Measurements from ENCODE around the gene MLXIP. TPM values are rescaled to one million over a fixed set of nuclear protein-coding genes. Genes with fewer than 3 reads are reported as not detected.
A peak's percentile ranks its signal among the peaks of the same experiment; 100 is the strongest.
"Not testable (repeated sequence)": the region's sequence is repeated elsewhere in the genome, so short reads cannot be mapped to it uniquely, and the experiment has no call there.

Gene MLXIP
- polyA plus RNA-seq, 4 donors: 28.4 to 35.4 (median 31.3) TPM

GRCh38 chr12:122171399-122171798 is 92.8 kb downstream of the MLXIP start:
- DNase-seq (ENCODE audit: low read depth in 4 of 4, low spot score in 3 of 4): no peak

- DNase-seq (ENCODE audit: low read depth in 4 of 4, low spot score in 3 of 4): no peak
Measured at GRCh38 chr12:122172262-122172939, 93.8 kb downstream of the MLXIP start.

DNA sequence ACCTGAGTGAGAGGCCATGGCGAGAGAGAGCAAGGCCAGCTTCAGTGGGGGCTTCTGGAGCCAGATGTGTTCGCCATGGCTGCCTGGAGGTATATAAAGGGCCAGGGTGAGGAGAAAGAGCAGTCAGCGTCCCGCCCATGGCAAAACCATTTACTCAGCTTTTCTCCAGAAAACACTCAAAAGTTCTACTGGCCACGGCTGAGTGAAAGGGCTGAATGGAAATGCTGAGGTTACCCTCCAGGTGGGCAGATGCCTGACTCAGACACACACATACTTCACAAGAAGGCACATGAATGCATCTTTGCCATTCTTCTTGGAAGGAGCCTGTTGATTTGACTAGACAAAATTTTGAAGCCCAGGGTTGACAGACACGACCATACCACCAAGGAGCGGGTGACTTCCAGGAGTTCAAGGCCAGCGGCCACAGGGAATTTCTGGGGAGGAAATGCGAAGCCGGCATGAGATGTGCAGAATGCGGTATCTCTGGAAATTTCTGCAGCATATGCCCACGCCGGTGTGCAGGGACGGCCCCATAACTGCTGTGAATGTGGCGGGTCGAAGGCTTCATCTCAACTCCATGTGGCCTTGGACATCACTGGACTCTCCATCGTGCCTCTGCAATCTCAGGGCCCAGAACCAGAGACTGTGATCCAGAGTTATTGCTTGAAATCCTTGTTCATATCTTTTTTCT is 95.7 kb downstream of the MLXIP start, which contains the start of gene IL31:
IL31 (minus strand) TSS at position 67 of the 691 bp plus-strand sequence; CDS start at position 18, 49 bp downstream.
- DNase-seq (ENCODE audit: low read depth in 4 of 4, low spot score in 3 of 4): no peak

DNA sequence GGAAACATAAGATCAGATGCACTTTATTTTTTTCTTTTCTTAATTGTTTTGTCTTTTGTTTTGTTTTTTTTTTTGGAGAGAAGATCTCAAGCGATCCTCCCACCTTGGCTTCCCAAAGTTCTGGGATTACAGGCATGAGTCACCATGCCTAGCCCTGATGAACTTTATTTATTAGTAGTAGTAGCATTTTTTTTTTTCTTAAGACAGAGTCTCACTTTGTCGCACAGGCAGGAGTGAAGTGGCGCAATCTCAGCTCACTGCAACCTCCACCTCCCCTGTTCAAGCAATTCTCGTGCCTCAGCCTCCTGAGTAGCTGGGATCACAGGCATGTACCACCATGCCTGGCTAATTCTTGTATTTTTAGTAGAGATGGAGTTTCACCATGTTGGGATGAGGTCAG is 97.9 kb downstream of the MLXIP start:
- DNase-seq (ENCODE audit: low read depth in 4 of 4, low spot score in 3 of 4): not testable (repeated sequence)

- peak in 3 of 4 donors; percentile 31 to 60 (median 43) for DNase-seq (ENCODE audit: low read depth in 4 of 4, low spot score in 3 of 4)
Measured at GRCh38 chr12:122182887-122183587, 104.5 kb downstream of the MLXIP start, which contains the start of gene LRRC43. Gene LRRC43, plus strand, starts transcription at chr12:122183123. Its CDS starts 22 bp downstream, at chr12:122183145.

GRCh38 chr12:122183588-122183940 is 105.0 kb downstream of the MLXIP start:
- DNase-seq (ENCODE audit: low read depth in 4 of 4, low spot score in 3 of 4): no peak

DNA sequence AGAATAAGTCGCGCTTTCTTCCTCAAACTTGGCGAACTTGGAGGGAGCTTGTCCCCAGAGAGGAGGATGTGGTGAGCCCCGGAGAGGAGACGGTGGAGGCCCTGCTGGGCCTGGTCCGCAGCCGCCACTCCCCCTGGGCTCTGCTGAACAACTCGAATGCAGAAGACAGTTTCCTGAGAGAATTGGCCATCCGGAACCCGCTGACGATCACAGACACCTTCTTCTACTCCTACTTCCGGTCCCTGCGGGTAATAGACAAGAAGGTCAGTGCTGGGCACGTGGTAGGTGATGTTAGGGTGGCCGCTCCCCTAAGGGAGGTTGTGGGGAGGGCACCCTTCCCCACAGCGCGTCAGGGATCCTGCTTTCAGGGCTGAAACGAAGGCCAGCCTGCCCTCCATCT is 106.0 kb downstream of the MLXIP start:
- DNase-seq (ENCODE audit: low read depth in 4 of 4, low spot score in 3 of 4): no peak

DNA sequence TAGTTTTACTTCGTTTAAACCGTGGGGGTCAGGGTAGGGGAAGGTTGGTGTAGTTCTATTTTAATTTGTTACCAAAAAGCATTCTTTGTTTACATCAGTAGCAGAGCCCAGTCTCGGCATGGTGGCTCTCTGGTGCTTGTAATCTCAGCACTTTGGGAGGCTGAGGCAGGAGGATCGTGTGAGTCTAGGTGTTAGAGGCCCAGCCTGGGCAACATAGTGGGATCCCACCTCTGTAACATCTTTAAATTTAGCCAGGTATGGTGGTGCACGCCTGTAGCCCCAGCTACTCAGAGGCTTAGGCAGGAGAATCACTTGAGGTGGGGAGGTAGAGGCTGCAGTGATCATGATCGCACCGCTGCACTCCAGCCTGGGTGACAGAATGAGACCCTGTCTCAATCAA is 106.5 kb downstream of the MLXIP start:
- no peak for DNase-seq (ENCODE audit: low read depth in 4 of 4, low spot score in 3 of 4)

- no peak for DNase-seq (ENCODE audit: low read depth in 4 of 4, low spot score in 3 of 4)
Measured at GRCh38 chr12:122185494-122186082, 107.0 kb downstream of the MLXIP start.

GRCh38 chr12:122187466-122187865 is 108.9 kb downstream of the MLXIP start:
- no peak for DNase-seq (ENCODE audit: low read depth in 4 of 4, low spot score in 3 of 4)

DNA sequence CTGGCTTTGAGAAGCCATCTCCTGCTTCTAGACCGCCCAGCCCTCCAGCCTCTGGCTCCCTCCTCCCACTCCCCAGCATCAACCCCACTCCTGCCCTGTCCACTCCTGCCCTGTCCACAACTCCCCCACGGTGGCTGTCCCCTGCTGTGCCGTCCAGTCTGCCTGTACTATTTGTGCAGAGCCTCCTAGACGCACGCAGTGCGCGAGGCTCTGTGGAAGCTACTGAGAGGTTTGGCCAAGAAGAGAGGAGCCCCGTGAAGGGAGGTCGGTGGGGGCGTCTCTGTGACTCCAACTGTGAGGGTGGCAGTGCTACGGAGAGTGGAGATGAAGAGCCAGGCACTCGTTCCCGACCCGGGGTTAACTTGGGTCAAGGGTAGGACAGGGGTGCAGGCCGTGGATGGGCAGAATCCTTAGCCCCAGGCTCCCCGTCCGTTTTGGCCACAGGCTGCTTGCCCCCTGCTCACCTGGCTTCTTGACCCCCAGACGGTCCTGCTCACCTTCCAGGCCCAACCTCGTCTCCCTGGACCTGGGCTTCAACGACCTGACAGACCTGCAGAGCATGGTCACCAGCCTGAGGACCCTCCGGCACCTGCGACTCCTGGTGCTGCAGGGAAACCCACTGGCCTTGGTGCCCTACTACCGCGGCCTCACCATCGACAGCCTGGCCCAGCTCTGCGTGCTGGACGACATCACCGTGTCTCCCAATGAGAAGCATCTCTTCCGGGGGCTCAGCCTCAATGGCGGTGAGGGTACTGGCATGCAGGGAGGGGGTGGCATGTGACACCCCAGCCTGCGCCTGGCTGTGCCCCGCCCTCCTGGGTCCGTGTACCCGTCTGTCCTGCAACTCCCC is 111.3 kb downstream of the MLXIP start:
- DNase-seq (ENCODE audit: low read depth in 4 of 4, low spot score in 3 of 4): no peak

GRCh38 chr12:122190842-122191668 is 112.5 kb downstream of the MLXIP start:
- DNase-seq (ENCODE audit: low read depth in 4 of 4, low spot score in 3 of 4): peak in 1 of 4 donors; percentile 25

- no peak for DNase-seq (ENCODE audit: low read depth in 4 of 4, low spot score in 3 of 4)
Measured at GRCh38 chr12:122192441-122192840, 113.9 kb downstream of the MLXIP start.

- DNase-seq (ENCODE audit: low read depth in 4 of 4, low spot score in 3 of 4): no peak
Measured at GRCh38 chr12:122194804-122195203, 116.2 kb downstream of the MLXIP start.

- DNase-seq (ENCODE audit: low read depth in 4 of 4, low spot score in 3 of 4): no peak
Measured at GRCh38 chr12:122195405-122195804, 116.8 kb downstream of the MLXIP start.
